NCI-H748 treated with DMSO at 0.1 percent for 48 hours (cell line): Measurements from ENCODE around the gene RPEL1.
"Not testable (repeated sequence)": the region's sequence is repeated elsewhere in the genome, so short reads cannot be mapped to it uniquely, and the experiment has no call there.

Experiments used
- DNase-seq: peaks from one replicate; lab custom pipeline; 2025; lab: John Stamatoyannopoulos, UW

RPEL1 gene

GRCh38 chr10:103232772-103233488, 12.8 kb upstream of the RPEL1 start:
- no peak for DNase-seq

- no peak for DNase-seq
Measured at GRCh38 chr10:103235775-103236174, 9.9 kb upstream of the RPEL1 start.

GRCh38 chr10:103238506-103239252, 7.0 kb upstream of the RPEL1 start:
- DNase-seq, result no peak

- no peak for DNase-seq
Measured at GRCh38 chr10:103241262-103242011, 4.2 kb upstream of the RPEL1 start.

- DNase-seq, result peak; percentile 49
Measured at GRCh38 chr10:103244666-103245271, 918 bp upstream of the RPEL1 start.

- no peak for DNase-seq
Measured at GRCh38 chr10:103246324-103246723, 637 bp downstream of the RPEL1 start.

- DNase-seq, result no peak
Measured at GRCh38 chr10:103254113-103254512, 8.4 kb downstream of the RPEL1 start.

GRCh38 chr10:103254538-103255325, 9.0 kb downstream of the RPEL1 start:
- DNase-seq, result no peak

- DNase-seq, result no peak
Measured at GRCh38 chr10:103256613-103257012, 10.9 kb downstream of the RPEL1 start.

GRCh38 chr10:103257812-103258211, 12.1 kb downstream of the RPEL1 start:
- no peak for DNase-seq

GRCh38 chr10:103258928-103259327, 13.2 kb downstream of the RPEL1 start:
- DNase-seq, result not testable (repeated sequence)

GRCh38 chr10:103259989-103260388, 14.3 kb downstream of the RPEL1 start:
- no peak for DNase-seq

- no peak for DNase-seq
Measured at GRCh38 chr10:103262229-103262628, 16.5 kb downstream of the RPEL1 start.

GRCh38 chr10:103265717-103266329, 20.1 kb downstream of the RPEL1 start:
- DNase-seq, result no peak

GRCh38 chr10:103273041-103273441, 27.4 kb downstream of the RPEL1 start:
- no peak for DNase-seq

GRCh38 chr10:103276251-103276895, 30.7 kb downstream of the RPEL1 start:
- no peak for DNase-seq

GRCh38 chr10:103276896-103277712, 31.4 kb downstream of the RPEL1 start, which contains the start of gene INA:
INA (plus strand) TSS chr10:103277138; CDS start chr10:103277212, 74 bp downstream.
- peak; percentile 52 for DNase-seq

GRCh38 chr10:103277713-103278536, 32.2 kb downstream of the RPEL1 start:
- peak; percentile 4 for DNase-seq

GRCh38 chr10:103278537-103278823, 32.8 kb downstream of the RPEL1 start:
- no peak for DNase-seq
